ENCODE data around the gene DCHS2. TPM values are rescaled to one million over a fixed set of nuclear protein-coding genes. Genes with fewer than 3 reads are reported as not detected.

The DCHS2 gene, protein sequence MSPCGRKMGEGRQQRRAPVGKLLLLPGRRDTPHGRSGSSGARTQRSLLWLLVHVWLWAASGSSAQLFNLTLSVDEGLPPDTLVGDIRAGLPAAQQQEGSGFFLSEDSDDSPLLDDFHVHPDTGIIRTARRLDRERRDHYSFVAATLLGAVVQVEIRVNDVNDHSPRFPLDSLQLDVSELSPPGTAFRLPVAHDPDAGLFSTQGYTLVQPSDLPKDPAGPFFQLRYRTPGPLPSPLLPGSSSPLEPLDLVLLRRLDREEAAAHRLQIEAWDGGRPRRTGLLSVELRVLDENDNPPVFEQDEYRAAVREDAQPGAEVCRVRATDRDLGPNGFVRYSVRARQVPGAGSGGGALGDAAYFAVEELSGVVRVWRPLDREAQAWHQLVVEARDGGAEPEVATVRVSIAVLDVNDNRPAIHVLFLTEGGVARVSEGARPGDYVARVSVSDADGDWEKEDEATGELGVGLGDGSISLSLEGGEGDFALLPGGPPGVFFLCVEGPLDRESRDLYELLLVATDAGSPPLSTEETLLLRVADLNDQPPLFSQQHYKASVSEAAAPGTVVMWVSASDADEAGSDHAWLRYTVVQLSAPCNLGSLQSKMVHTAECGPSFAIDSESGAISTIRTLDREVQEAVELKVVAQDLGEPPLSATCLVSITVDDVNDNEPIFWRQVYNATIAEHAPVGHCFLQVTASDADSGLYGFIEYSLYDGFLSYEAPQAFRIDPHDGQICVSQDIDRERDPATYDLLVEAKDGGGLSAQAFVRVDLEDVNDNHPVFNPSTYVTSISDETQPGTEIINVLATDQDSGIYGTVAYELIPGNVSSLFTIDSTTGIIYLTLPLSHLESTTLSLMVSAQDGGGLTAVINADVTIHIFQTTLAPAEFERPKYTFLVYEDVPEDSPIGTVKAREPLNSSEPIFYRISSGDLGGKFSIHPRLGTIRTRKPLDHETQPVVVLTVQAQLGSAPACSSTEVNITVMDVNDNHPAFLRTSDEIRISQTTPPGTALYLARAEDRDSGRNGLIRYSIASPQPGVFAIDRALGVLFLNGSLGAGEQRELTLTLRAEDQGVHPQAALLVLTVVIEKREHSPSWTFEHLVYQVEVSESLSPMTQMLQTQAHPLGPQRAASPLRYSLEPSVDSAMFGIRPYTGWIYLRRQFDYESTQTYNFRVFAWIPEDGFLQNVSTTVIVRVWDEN (N-terminal part only)
- under 1 TPM; 0.17 to 0.19 TPM for total RNA-seq

DNA sequence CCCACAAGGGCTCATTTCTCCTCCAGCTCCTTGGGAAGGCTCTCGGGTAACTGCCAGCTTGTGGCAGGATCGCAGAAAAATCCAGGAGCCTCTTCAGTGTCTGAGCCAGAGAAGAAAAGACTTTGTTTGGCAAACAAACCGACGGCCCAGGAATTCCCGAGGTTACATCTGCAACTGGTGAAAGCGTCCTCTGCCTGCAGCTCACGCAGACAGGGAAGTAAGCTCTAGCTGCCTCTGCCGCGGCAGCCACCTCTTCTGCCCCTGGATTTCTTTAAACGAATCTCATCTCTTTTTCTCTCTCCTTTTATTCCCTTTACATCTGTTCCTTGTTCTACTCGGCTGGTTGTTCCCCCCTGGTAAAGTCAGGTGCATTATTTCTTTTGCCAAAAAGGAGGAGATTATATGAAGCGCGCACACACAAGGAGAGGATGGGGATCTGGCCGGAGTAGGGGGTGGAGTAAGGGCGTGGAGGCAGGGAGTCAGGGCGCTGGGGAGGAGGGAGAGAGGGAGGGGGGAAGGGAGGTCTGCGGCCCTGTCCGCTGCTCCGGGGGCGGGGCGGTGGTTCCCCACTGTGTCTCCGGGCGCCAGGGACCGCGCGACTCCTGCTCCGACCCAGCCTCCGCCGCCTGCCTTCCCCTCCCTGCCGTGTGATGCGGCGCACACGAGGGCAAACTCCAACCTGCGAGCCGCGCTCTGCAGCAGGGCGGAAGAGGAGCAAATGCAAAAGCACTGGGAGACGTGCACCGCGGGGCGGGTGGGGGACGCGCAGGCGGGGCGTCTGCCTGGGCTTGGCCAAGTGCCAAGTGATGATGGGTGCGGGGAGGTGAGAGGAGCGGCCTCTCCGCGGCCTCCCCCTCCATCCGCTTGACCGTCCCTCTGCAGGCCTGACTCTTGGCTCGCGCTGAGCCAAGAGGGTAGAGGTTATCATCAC is at the start of gene DCHS2:
Gene DCHS2, minus strand, starts transcription at position 459 of the 931 bp plus-strand sequence. Its CDS starts 444 bp downstream, at position 15.
- Mint-ChIP-seq H3K4me3 (peak within 1 kb of the TSS; percentile 62), H3K4me1 (peaks cover 12% of the 10 kb centered on the region), H3K27me3 (peaks cover 77% of the 10 kb centered on the region), H3K9me3 (no peaks in the 10 kb centered on the region), H3K27ac (no peak within 1 kb of the TSS), H3K36me3 (no peaks in the 10 kb centered on the region)
- peak; percentile 53 for DNase-seq
- ATAC-seq (ENCODE audit: low read depth): peak; percentile 69
- POLR2A ChIA-PET: no interaction called here

- Mint-ChIP-seq H3K27ac (no peak overlapping the region), H3K4me1 (no peaks in the 10 kb centered on the region), H3K36me3 (peaks cover 10% of the 10 kb centered on the region), H3K4me3 (no peak overlapping the region), H3K27me3 (peaks cover 5% of the 10 kb centered on the region), H3K9me3 (no peaks in the 10 kb centered on the region)
- ATAC-seq (ENCODE audit: low read depth): no peak
- POLR2A ChIA-PET: no interaction called here
- no peak for DNase-seq
Measured at GRCh38 chr4:154534296-154534695, 42.7 kb upstream of the DCHS2 start.

DNA sequence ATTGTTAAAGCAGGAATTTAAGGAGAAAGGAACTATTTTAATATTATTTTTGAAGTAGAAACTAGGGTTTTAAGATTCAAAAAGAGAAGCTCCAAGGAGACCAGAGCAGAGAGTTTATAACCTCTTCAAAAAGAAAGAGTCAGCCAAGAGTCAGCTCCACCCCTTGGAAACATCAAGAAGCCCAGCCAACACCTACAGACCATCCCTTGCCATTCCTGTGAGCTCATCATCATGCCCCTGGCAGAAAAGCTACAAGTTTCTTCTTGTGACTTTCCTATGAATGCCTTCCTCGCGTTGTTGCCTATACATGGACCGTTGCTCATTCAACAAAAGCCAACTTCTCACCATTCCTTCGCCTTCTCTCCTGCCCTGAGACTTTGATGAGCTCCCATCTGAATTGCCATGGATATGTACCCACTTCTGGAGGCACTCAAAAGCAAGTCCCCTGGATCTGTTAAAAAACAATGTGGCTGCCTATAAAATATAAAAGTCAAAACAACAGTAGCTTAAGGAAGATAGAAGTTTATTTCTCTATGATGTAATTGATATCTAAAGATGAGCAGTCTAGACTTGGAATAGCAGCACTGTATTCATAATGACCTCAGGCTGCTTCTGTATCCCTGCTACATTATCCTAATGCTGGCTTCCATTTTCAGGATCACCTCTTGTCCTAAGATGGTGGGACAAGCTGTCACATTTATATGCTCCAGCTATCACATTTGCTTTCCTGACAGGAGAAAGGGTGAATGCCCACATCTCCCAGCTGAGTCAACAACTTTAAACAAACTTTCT is 38.3 kb upstream of the DCHS2 start:
- Mint-ChIP-seq H3K4me1 (peaks cover 1% of the 10 kb centered on the region), H3K36me3 (no peaks in the 10 kb centered on the region), H3K27me3 (peaks cover 9% of the 10 kb centered on the region), H3K9me3 (no peaks in the 10 kb centered on the region), H3K27ac (no peak overlapping the region), H3K4me3 (no peak overlapping the region)
- DNase-seq (no peak), ATAC-seq (ENCODE audit: low read depth) (no peak)
- POLR2A ChIA-PET: no interaction called here

- peaks cover 9% of the 10 kb centered on the region for H3K27me3 Mint-ChIP-seq
Measured at GRCh38 chr4:154528869-154529268, 37.3 kb upstream of the DCHS2 start.

DNA sequence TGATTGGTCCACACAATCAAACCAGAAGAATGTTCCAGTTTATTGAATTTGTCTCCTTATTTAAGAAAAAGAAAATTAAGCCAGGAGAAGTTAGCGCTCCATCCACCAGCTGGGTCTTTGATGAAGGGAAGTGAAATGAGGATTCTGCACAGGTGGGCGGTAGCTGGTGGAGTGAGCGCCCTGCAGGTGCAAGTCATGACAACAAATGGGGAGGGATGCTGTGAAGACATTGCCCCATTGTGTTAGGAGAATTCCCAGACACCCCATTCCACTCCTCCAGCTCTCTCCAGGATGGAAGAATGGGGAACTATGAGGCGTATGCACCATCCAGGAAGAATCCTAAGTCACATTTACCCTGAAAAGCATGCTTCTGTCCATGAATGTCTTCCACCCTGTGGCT is 35.7 kb upstream of the DCHS2 start:
- Mint-ChIP-seq H3K36me3 (no peaks in the 10 kb centered on the region), H3K27me3 (peaks cover 11% of the 10 kb centered on the region), H3K9me3 (no peaks in the 10 kb centered on the region), H3K4me3 (no peak overlapping the region), H3K4me1 (peaks cover 1% of the 10 kb centered on the region), H3K27ac (no peak overlapping the region)
- ATAC-seq (ENCODE audit: low read depth) (no peak), DNase-seq (no peak)
- POLR2A ChIA-PET: no interaction called here

More at GRCh38 chr4:154528869-154529268, 37.3 kb upstream of the DCHS2 start:
- no peak for ATAC-seq (ENCODE audit: low read depth)
- H3K27ac Mint-ChIP-seq: no peak overlapping the region
- H3K4me3 Mint-ChIP-seq: no peak overlapping the region
- no peaks in the 10 kb centered on the region for H3K9me3 Mint-ChIP-seq
- no peak for DNase-seq
- H3K36me3 Mint-ChIP-seq: no peaks in the 10 kb centered on the region
- POLR2A ChIA-PET: no interaction called here
- peaks cover 1% of the 10 kb centered on the region for H3K4me1 Mint-ChIP-seq

GRCh38 chr4:154526151-154526550 is 34.6 kb upstream of the DCHS2 start:
- H3K4me3 Mint-ChIP-seq: no peak overlapping the region
- ATAC-seq (ENCODE audit: low read depth) (no peak), DNase-seq (no peak)
- H3K36me3 Mint-ChIP-seq: no peaks in the 10 kb centered on the region
- H3K4me1 Mint-ChIP-seq: peaks cover 1% of the 10 kb centered on the region
- H3K27ac Mint-ChIP-seq: no peak overlapping the region
- no peaks in the 10 kb centered on the region for H3K9me3 Mint-ChIP-seq
- peaks cover 17% of the 10 kb centered on the region for H3K27me3 Mint-ChIP-seq
- POLR2A ChIA-PET: no interaction called here

- POLR2A ChIA-PET: no interaction called here
- Mint-ChIP-seq H3K27me3 (peaks cover 39% of the 10 kb centered on the region), H3K36me3 (no peaks in the 10 kb centered on the region), H3K4me3 (no peak overlapping the region), H3K27ac (no peak overlapping the region), H3K9me3 (no peaks in the 10 kb centered on the region), H3K4me1 (peaks cover 3% of the 10 kb centered on the region)
- ATAC-seq (ENCODE audit: low read depth) (no peak), DNase-seq (no peak)
Measured at GRCh38 chr4:154521607-154522006, 30.0 kb upstream of the DCHS2 start.

- DNase-seq (no peak), ATAC-seq (ENCODE audit: low read depth) (no peak)
- Mint-ChIP-seq H3K27me3 (peaks cover 47% of the 10 kb centered on the region), H3K4me3 (no peak overlapping the region), H3K27ac (no peak overlapping the region), H3K36me3 (no peaks in the 10 kb centered on the region), H3K4me1 (peaks cover 1% of the 10 kb centered on the region), H3K9me3 (no peaks in the 10 kb centered on the region)
- POLR2A ChIA-PET: no interaction called here
Measured at GRCh38 chr4:154519214-154519613, 27.6 kb upstream of the DCHS2 start.

DNA sequence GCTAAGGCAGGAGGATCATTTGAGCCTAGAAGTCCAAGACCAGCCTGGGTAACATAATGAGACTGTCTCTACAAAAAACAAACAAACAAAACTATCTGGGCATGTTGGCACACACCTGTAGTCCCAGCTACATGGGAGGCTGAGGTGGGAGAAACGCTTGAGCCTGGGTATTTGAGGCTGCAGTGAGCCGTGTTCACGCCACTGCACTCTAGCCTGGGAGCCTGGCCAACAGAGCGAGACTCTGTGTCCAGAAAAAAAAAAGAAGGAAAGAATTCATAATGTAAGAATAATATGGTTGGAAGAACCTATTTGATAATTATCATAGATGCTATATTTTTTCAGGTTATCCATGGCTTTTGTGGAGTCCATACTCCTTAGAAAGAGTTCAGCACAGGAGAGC is 26.0 kb upstream of the DCHS2 start:
- no peaks in the 10 kb centered on the region for H3K36me3 Mint-ChIP-seq
- peaks cover 52% of the 10 kb centered on the region for H3K27me3 Mint-ChIP-seq
- POLR2A ChIA-PET: no interaction called here
- ATAC-seq (ENCODE audit: low read depth): no peak
- H3K27ac Mint-ChIP-seq: no peak overlapping the region
- peaks cover 1% of the 10 kb centered on the region for H3K4me1 Mint-ChIP-seq
- no peak overlapping the region for H3K4me3 Mint-ChIP-seq
- no peak for DNase-seq
- no peaks in the 10 kb centered on the region for H3K9me3 Mint-ChIP-seq

DNA sequence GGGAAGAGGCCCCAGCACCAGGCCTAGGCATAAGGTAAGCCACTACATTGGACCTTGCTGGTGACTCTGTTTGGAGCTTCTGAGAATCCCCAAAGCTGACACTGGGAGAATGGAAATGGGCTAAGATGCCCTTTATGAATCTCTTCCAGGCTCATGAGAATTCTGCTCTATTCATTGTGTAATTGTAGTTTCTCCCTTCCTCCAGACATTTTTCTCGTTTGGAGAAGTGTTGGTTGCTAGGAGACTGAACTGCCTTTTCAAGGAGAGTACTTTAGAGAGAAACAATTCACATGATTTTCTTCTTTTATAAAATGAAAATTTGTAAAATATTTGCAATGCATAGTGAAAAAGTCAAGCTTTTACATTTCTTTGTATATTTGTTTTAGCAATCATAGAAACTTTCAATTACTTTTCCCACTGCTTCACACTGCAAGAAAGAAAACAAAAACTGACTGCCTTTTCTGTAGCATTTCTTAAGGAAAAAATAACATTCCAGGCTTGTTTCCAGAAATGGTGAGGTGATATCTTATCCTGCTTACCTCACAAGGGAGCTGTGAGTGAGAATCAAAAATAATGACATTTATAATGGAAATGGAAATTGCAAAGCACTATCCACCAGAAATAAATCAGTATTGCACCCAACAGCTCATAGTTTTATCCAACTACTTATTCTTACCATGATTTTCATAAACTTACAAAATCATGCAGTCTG is 24.9 kb upstream of the DCHS2 start:
- POLR2A ChIA-PET: no interaction called here
- peaks cover 44% of the 10 kb centered on the region for H3K27me3 Mint-ChIP-seq
- H3K4me3 Mint-ChIP-seq: no peak overlapping the region
- no peak overlapping the region for H3K27ac Mint-ChIP-seq
- H3K9me3 Mint-ChIP-seq: no peaks in the 10 kb centered on the region
- DNase-seq (no peak), ATAC-seq (ENCODE audit: low read depth) (no peak)
- H3K4me1 Mint-ChIP-seq: peaks cover 1% of the 10 kb centered on the region
- H3K36me3 Mint-ChIP-seq: no peaks in the 10 kb centered on the region

DNA sequence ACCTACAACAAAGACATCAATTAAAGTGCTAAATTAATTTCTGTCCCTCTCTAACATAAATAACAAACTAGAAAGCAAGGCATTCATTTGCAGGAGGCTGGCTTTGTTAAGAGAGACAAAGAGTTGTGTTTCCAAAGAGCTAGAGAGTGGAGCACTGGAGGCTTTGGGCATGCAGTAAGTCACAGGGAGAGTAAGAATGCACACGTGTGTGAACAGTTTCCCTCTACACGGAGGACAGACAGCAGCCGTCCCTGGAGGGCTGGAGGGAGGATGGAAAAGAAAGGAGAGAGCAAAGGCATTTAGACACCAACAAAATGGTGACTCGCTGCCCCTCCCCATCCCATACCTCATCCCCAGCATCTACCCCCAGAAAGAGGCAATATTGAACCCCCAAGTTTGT is 20.4 kb upstream of the DCHS2 start:
- ATAC-seq (ENCODE audit: low read depth): no peak
- no peak overlapping the region for H3K27ac Mint-ChIP-seq
- no peaks in the 10 kb centered on the region for H3K4me1 Mint-ChIP-seq
- DNase-seq: no peak
- peaks cover 13% of the 10 kb centered on the region for H3K27me3 Mint-ChIP-seq
- no peaks in the 10 kb centered on the region for H3K9me3 Mint-ChIP-seq
- H3K4me3 Mint-ChIP-seq: no peak overlapping the region
- H3K36me3 Mint-ChIP-seq: no peaks in the 10 kb centered on the region
- POLR2A ChIA-PET: no interaction called here

DNA sequence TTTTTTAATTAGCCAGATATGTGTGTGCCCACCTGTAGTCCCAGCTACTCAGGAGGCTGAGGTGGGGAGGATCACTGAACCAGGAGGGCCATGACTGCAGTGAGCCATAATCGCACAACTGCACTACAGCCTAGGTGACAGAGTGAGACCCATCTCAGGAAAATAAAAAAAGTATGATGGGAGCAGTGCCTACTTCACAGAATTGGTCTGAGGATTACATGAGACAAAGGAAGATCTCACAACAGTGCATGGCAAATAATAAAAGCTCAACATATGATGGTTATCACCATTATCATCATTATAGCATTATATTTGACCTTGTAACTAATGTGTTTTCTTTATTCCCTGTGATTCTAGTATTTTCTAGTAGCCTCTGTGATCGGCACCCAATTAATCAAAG is 19.9 kb upstream of the DCHS2 start:
- DNase-seq (no peak), ATAC-seq (ENCODE audit: low read depth) (no peak)
- Mint-ChIP-seq H3K9me3 (no peaks in the 10 kb centered on the region), H3K27me3 (peaks cover 15% of the 10 kb centered on the region), H3K36me3 (no peaks in the 10 kb centered on the region), H3K4me1 (no peaks in the 10 kb centered on the region), H3K4me3 (no peak overlapping the region), H3K27ac (no peak overlapping the region)
- POLR2A ChIA-PET: no interaction called here
